ENCODE results near the gene WAC.
"Not testable (repeated sequence)": the region's sequence is repeated elsewhere in the genome, so short reads cannot be mapped to it uniquely, and the experiment has no call there.

Gene WAC

GRCh38 chr10:28619455-28619854 is 86.5 kb downstream of the WAC start:
- no peak for DNase-seq

- no peak for DNase-seq
Measured at GRCh38 chr10:28620251-28620650, 87.3 kb downstream of the WAC start.

GRCh38 chr10:28623483-28623882 is 90.6 kb downstream of the WAC start:
- DNase-seq: no peak

GRCh38 chr10:28624351-28624750 is 91.4 kb downstream of the WAC start:
- no peak for DNase-seq

- DNase-seq: no peak
Measured at GRCh38 chr10:28627102-28627501, 94.2 kb downstream of the WAC start.

- peak; percentile 44 to 64 for DNase-seq
Measured at GRCh38 chr10:28628184-28628893, 95.4 kb downstream of the WAC start.

- no peak for DNase-seq
Measured at GRCh38 chr10:28631896-28632583, 99.1 kb downstream of the WAC start.

GRCh38 chr10:28632584-28632945 is 99.6 kb downstream of the WAC start:
- DNase-seq: no peak

- DNase-seq: no peak
Measured at GRCh38 chr10:28633750-28634149, 100.8 kb downstream of the WAC start.

GRCh38 chr10:28637346-28637745 is 104.4 kb downstream of the WAC start:
- DNase-seq: no peak

GRCh38 chr10:28638392-28638791 is 105.5 kb downstream of the WAC start:
- no peak for DNase-seq

- DNase-seq: no peak
Measured at GRCh38 chr10:28640551-28640950, 107.6 kb downstream of the WAC start.

- no peak for DNase-seq
Measured at GRCh38 chr10:28644647-28645046, 111.7 kb downstream of the WAC start.

- DNase-seq: no peak
Measured at GRCh38 chr10:28652106-28652505, 119.2 kb downstream of the WAC start.

GRCh38 chr10:28652703-28653102 is 119.8 kb downstream of the WAC start:
- DNase-seq: no peak

- not testable (repeated sequence) for DNase-seq
Measured at GRCh38 chr10:28658824-28659223, 125.9 kb downstream of the WAC start.

GRCh38 chr10:28661035-28661434 is 128.1 kb downstream of the WAC start:
- DNase-seq: no peak

GRCh38 chr10:28663576-28664368 is 130.9 kb downstream of the WAC start:
- peak; percentile 58 to 64 for DNase-seq

- no peak for DNase-seq
Measured at GRCh38 chr10:28664369-28664740, 131.4 kb downstream of the WAC start.

GRCh38 chr10:28666751-28667467 is 134.0 kb downstream of the WAC start:
- no peak for DNase-seq

- DNase-seq: peak; percentile 13 to 32
Measured at GRCh38 chr10:28668363-28669226, 135.7 kb downstream of the WAC start.
